Measurements from ENCODE around the gene PRR22.

- TF ChIP-seq CTCF (conservative IDR thresholded peaks at IDR 0.05; ENCODE audit: low read depth, low read length), result no peak
- TF ChIP-seq EZH2 (IDR thresholded peaks at IDR 0.05; ENCODE audit: low read length, unreplicated experiment), result no peak
- TF ChIP-seq EZH2phosphoT487 (IDR thresholded peaks at IDR 0.05; ENCODE audit: borderline replicate concordance, low read length), result no peak
These were observed 46.1 kb downstream of the PRR22 start for GRCh38 chr19:5738423-5738822.
